ENCODE data around the gene DNMT1. TPM values are rescaled to one million over a fixed set of nuclear protein-coding genes. Genes with fewer than 3 reads are reported as not detected.

DNMT1 gene
- total RNA-seq, 4 donors from 2014 or later = 23.3 to 122 (median 42.0) TPM

DNA sequence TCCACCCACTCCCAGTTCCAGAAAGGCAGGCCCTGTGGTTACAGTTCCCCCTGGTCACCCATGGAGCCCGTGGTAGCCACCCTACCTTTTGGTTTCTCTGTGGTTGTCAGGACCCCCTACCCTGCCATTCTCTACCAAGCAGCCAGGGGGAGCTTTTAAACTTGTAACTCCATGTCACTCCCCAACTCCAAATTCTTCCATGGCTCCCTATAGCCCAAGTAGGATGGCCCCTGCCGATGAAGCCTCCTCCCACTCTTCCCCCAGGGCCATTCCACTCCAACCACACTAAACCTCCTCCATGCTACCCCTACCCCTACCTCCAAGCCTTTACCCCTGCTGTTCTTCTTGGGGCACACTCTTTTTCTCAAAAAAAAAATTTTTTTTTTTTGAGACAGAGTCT lies 34.2 kb upstream of the DNMT1 start:
- H3K4me3 ChIP-seq = no peak overlapping the region
- no peaks in the 10 kb centered on the region for H3K9me3 ChIP-seq
- WGBS, 2 donors (ENCODE audit: low coverage in 1 of 2) = 42% methylated on average over 2 of the region's 2 CpGs; no CpG with 5 or more reads in 1 of the 2 donors
- no peaks in the 10 kb centered on the region for H3K27me3 ChIP-seq
- in situ Hi-C loops (cut with MboI; ENCODE audit: low pct_ligation_motif_present in 1 of 4, low pct_unique_long_range_greater_than_20kb in 1 of 4, low sequenced_read_pairs in 3 of 4) (loop anchor here in 1 of 4 donors (25.0 kb wide), 1 partner anchor 117 kb away; the partner anchor contains the start of genes ANGPTL6, EIF3G, P2RY11 and PPAN), intact Hi-C loops (cut with DNase I; ENCODE audit: low total_unique reads) (no loop called here)
- TF ChIP-seq EP300 (IDR thresholded peaks at IDR 0.05; ENCODE audit: low read depth) = no peak
- TF ChIP-seq, protein P1, sequence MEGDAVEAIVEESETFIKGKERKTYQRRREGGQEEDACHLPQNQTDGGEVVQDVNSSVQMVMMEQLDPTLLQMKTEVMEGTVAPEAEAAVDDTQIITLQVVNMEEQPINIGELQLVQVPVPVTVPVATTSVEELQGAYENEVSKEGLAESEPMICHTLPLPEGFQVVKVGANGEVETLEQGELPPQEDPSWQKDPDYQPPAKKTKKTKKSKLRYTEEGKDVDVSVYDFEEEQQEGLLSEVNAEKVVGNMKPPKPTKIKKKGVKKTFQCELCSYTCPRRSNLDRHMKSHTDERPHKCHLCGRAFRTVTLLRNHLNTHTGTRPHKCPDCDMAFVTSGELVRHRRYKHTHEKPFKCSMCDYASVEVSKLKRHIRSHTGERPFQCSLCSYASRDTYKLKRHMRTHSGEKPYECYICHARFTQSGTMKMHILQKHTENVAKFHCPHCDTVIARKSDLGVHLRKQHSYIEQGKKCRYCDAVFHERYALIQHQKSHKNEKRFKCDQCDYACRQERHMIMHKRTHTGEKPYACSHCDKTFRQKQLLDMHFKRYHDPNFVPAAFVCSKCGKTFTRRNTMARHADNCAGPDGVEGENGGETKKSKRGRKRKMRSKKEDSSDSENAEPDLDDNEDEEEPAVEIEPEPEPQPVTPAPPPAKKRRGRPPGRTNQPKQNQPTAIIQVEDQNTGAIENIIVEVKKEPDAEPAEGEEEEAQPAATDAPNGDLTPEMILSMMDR (IDR thresholded peaks at IDR 0.05) = peak; percentile 36 to 51 (median 44)
- H3K27ac ChIP-seq = peak overlapping the region; percentile 84 to 92 (median 89)
- no peaks in the 10 kb centered on the region for H3K36me3 ChIP-seq
- no peak for DNase-seq
- peaks cover 0 to 22% (median 12%) of the 10 kb centered on the region in 4 donors for H3K4me1 ChIP-seq

DNA sequence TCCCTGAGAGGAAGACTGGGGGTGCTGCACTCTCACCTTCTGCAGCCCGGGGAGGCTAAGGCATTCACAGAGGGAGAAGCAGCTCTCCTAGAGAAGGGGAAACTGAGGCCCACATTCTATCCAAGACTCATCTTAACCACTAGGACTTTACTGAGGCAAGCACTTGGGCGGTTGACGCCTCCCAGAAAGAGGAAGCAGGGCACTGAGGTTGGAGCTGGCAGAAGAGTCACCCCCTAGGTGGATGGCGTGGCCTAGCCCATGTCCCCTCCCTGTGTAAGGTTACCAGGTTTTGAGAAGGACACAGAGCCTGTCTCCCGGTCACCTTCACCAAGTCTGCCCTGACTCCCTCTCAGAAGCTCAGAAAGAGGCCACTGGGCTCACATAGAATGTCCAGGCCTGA lies 33.6 kb upstream of the DNMT1 start:
- intact Hi-C loops (cut with DNase I; ENCODE audit: low total_unique reads) = no loop called here
- WGBS, 2 donors (ENCODE audit: low coverage in 1 of 2) = 56% methylated on average over 5 of the region's 5 CpGs; no CpG with 5 or more reads in 1 of the 2 donors
- peaks cover 0 to 22% (median 12%) of the 10 kb centered on the region in 4 donors for H3K4me1 ChIP-seq
- DNase-seq = no peak
- H3K36me3 ChIP-seq = no peaks in the 10 kb centered on the region
- no peaks in the 10 kb centered on the region for H3K9me3 ChIP-seq
- H3K27me3 ChIP-seq = no peaks in the 10 kb centered on the region
- TF ChIP-seq, protein P1 (IDR thresholded peaks at IDR 0.05) = no peak
- TF ChIP-seq POLR2A (IDR thresholded peaks at IDR 0.05) = no peak
- no peak for TF ChIP-seq POLR2AphosphoS5 (IDR thresholded peaks at IDR 0.05)
- no peak for TF ChIP-seq EP300 (IDR thresholded peaks at IDR 0.05; ENCODE audit: low read depth)
- peak overlapping the region; percentile 84 to 92 (median 89) for H3K27ac ChIP-seq
- no peak overlapping the region for H3K4me3 ChIP-seq
- in situ Hi-C loops (cut with MboI; ENCODE audit: low pct_ligation_motif_present in 1 of 4, low pct_unique_long_range_greater_than_20kb in 1 of 4, low sequenced_read_pairs in 3 of 4) = loop anchor here in 1 of 4 donors (25.0 kb wide), 1 partner anchor 116 kb away; the partner anchor contains the start of genes ANGPTL6, EIF3G, P2RY11 and PPAN

DNA sequence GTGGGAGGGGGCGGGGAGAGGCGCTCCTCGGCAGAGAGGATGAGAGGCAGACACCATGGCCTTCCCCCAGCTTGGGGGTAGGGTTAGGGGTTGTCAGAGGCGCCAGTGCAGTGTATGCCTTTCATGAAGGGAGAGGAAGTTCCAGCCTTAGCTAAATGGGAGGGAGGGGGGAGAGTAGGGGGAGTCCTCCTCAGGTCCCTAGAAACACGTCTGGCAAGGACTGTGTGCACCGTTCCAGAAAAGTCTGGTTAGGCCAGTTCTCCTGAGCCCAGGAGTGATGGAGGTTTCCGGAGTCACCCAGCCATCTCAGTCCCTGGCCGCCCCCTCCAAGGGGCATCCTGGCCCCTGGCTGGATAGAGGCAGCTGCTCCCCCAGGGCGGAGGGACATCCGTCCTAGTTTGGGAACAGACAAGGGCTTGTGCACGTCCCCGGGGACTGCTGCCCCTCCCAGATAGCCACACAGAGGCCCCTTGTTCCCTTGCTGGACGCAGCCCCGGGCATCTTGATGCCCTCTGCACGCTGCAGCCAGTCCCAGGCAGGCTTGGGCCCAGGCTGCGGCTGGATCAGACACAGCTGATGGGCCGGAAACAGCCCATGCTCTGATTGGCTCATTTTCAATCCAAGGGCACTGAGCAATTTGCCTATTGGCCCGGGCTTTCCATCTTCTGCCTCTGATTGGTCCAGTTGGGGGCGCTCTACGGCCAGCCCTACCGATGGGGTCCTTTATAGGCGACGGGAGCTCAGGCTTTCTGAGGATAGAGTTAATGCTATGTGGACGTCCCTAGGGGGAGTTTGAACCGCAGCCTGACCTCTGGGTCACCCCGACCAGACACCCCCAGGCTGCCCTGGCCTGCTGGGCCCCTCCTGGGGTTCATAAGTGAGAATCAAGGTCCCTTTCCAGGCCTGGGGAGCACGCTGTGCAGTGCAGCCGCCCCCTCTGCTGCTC lies 32.5 kb upstream of the DNMT1 start:
- 73% methylated on average over 26 of the region's 28 CpGs; no CpG with 5 or more reads in 1 of the 2 donors for WGBS, 2 donors (ENCODE audit: low coverage in 1 of 2)
- Histone ChIP-seq H3K4me1 (peaks cover 0 to 22% (median 12%) of the 10 kb centered on the region in 4 donors), H3K27ac (peak overlapping the region; percentile 84 to 92 (median 89)), H3K9me3 (no peaks in the 10 kb centered on the region), H3K27me3 (no peaks in the 10 kb centered on the region), H3K36me3 (no peaks in the 10 kb centered on the region), H3K4me3 (no peak overlapping the region)
- TF ChIP-seq, protein P1 (IDR thresholded peaks at IDR 0.05) = no peak
- peak in 1 of 3 donors; percentile 11 for TF ChIP-seq POLR2AphosphoS5 (IDR thresholded peaks at IDR 0.05)
- no peak for TF ChIP-seq EP300 (IDR thresholded peaks at IDR 0.05; ENCODE audit: low read depth)
- TF ChIP-seq POLR2A (IDR thresholded peaks at IDR 0.05) = no peak
- intact Hi-C loops (cut with DNase I; ENCODE audit: low total_unique reads) (no loop called here), in situ Hi-C loops (cut with MboI; ENCODE audit: low pct_ligation_motif_present in 1 of 4, low pct_unique_long_range_greater_than_20kb in 1 of 4, low sequenced_read_pairs in 3 of 4) (loop anchor here in 1 of 4 donors (25.0 kb wide), 1 partner anchor 115 kb away; the partner anchor contains the start of genes ANGPTL6, EIF3G, P2RY11 and PPAN)
- DNase-seq = no peak

DNA sequence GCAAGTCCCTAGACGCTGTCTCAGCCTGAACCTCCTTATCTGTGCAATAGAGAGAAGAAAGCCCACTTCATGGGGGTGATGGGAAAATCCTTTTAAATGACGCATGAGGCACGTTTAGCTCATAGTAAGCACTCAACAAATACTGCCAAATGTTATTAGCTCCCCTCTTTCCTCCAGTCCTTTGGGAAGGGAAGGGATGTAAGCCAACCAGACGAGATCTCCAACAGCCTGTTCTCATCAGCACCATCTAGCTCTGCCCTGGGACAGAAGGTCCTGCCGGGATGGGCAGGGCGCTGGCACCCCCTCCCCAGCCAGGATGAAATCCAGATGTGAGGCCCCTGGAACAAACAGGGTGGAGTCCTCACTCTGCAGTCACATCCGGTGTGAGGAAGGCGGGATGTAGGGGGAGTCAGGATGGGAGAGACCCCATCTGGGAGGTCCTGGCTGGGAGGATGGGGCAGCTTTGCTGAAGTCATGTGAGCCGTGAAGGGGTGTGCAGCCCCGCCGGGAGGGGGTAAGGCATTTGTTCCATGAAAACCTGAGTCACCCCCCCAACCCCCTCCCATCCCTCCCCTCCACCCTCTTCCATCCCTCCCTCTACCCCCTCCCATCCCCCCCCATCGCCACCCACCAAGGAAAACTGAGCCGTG lies 31.7 kb upstream of the DNMT1 start:
- TF ChIP-seq EP300 (IDR thresholded peaks at IDR 0.05; ENCODE audit: low read depth) (peak; percentile 49), POLR2AphosphoS5 (IDR thresholded peaks at IDR 0.05) (peak; percentile 73 to 88 (median 84)), POLR2A (IDR thresholded peaks at IDR 0.05) (no peak)
- TF ChIP-seq, protein P1 (IDR thresholded peaks at IDR 0.05) = no peak
- Histone ChIP-seq H3K9me3 (no peaks in the 10 kb centered on the region), H3K27me3 (no peaks in the 10 kb centered on the region), H3K27ac (peak overlapping the region; percentile 84 to 92 (median 89)), H3K4me1 (peaks cover 0 to 22% (median 11%) of the 10 kb centered on the region in 4 donors), H3K4me3 (no peak overlapping the region), H3K36me3 (no peaks in the 10 kb centered on the region)
- 40 to 60% methylated on average over 1 to 12 of the region's 13 CpGs for WGBS, 2 donors (ENCODE audit: low coverage in 1 of 2)
- intact Hi-C loops (cut with DNase I; ENCODE audit: low total_unique reads) = no loop called here
- in situ Hi-C loops (cut with MboI; ENCODE audit: low pct_ligation_motif_present in 1 of 4, low pct_unique_long_range_greater_than_20kb in 1 of 4, low sequenced_read_pairs in 3 of 4) = loop anchor here in 1 of 4 donors (25.0 kb wide), 1 partner anchor 114 kb away; the partner anchor contains the start of genes ANGPTL6, EIF3G, P2RY11 and PPAN
- DNase-seq = peak; percentile 58

Data from transverse colon (tissue), 4 donors.